HEK293T (cell line): ENCODE data around the gene SLC2A5.

ENCODE experiments used
- ARNT ChIP-seq: fragments of 450-650 bp; IDR thresholded peaks from 2 replicates; pipeline ENCODE4 v1.6.1; 2017; ENCODE audit warnings: mild to moderate bottlenecking
- BHLHE40 ChIP-seq: fragments of 450-650 bp; IDR thresholded peaks from 2 replicates; pipeline ENCODE4 v1.6.1; 2016; ENCODE audit warnings: mild to moderate bottlenecking, moderate library complexity, borderline replicate concordance
- FOXM1 ChIP-seq: fragments of 450-650 bp; IDR thresholded peaks from 2 replicates; pipeline ENCODE4 v1.6.1; 2017; ENCODE audit warnings: mild to moderate bottlenecking, borderline replicate concordance
- SP1 ChIP-seq: fragments of 450-650 bp; IDR thresholded peaks from 2 replicates; pipeline ENCODE4 v1.6.1; 2017
- TF ChIP-seq, protein P1 (sequence below): fragments of 450-650 bp; IDR thresholded peaks from 2 replicates; pipeline ENCODE4 v1.6.1; 2016

DNA sequence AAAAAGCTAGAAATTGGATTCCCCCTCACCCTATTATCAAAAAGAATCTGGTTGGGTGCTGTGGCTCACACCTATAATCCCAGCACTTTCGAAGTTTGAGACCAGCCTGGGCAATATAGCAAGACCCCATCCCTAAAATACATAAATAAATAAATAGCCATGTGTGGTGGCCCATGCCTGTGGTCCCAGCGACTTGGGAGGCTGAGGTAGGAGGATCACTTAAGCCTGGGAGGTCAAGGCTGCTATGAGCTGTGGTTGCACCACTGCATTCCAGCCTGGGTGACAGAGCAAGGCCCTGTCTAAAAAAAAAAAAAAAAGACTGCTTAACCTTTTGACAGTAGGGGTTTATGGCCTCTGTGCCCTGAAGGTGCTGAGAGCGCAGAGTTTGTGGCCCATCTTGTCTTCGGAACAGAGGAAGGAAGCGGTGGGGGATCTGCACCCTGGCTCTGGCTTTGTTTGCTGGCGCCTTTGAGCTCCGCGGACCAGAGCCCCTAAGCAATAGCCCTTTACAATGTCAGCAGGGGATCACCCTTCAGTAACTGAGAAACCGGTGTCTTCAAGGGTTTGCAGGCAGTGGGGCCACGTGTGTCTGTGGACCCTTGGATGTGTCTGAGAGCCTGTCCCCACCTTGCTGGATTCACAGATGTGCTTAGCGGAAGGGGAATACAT is 65.3 kb downstream of the SLC2A5 start:
- TF ChIP-seq SP1 (no peak), BHLHE40 (no peak), FOXM1 (no peak), ARNT (no peak)
- TF ChIP-seq, protein P1, sequence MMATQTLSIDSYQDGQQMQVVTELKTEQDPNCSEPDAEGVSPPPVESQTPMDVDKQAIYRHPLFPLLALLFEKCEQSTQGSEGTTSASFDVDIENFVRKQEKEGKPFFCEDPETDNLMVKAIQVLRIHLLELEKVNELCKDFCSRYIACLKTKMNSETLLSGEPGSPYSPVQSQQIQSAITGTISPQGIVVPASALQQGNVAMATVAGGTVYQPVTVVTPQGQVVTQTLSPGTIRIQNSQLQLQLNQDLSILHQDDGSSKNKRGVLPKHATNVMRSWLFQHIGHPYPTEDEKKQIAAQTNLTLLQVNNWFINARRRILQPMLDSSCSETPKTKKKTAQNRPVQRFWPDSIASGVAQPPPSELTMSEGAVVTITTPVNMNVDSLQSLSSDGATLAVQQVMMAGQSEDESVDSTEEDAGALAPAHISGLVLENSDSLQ, result no peak
